ENCODE results near the gene CUL7.

GRCh38 chr6:43037197-43037596 lies 16.5 kb downstream of the CUL7 start:
- TF ChIP-seq CTCF (IDR thresholded peaks at IDR 0.05) (no peak), POLR2A (IDR thresholded peaks at IDR 0.05) (no peak), POLR2AphosphoS5 (IDR thresholded peaks at IDR 0.05) (no peak), EP300 (IDR thresholded peaks at IDR 0.05) (no peak)
